ENCODE results near the gene KCNQ1.

Gene KCNQ1

GRCh38 chr11:2836315-2837095 lies 391.7 kb downstream of the KCNQ1 start:
- no peak overlapping the region for H3K4me3 ChIP-seq (replicated peaks; ENCODE audit: low read depth, low read length)
- H3K27me3 ChIP-seq (replicated peaks; ENCODE audit: control insufficient read depth, insufficient read depth, low read length) = no peaks in the 10 kb centered on the region; the same call in 1 of the 2 replicates
- no peak for TF ChIP-seq CTCF (IDR thresholded peaks at IDR 0.05; ENCODE audit: insufficient read depth, low read length, poor library complexity, severe bottlenecking)
- no peak for DNase-seq (ENCODE audit: extremely low read depth, insufficient read length)
- no peaks in the 10 kb centered on the region for H3K36me3 ChIP-seq (ENCODE audit: control insufficient read depth, insufficient read depth, low read length)

- Histone ChIP-seq H3K4me3 (replicated peaks; ENCODE audit: low read depth, low read length) (no peak overlapping the region), H3K27me3 (replicated peaks; ENCODE audit: control insufficient read depth, insufficient read depth, low read length) (no peaks in the 10 kb centered on the region; the same call in 1 of the 2 replicates), H3K36me3 (ENCODE audit: control insufficient read depth, insufficient read depth, low read length) (no peaks in the 10 kb centered on the region)
- DNase-seq (ENCODE audit: extremely low read depth, insufficient read length) = no peak
- TF ChIP-seq CTCF (IDR thresholded peaks at IDR 0.05; ENCODE audit: insufficient read depth, low read length, poor library complexity, severe bottlenecking) = no peak
Measured at GRCh38 chr11:2837096-2837601, 392.3 kb downstream of the KCNQ1 start.

GRCh38 chr11:2837651-2838050 lies 392.8 kb downstream of the KCNQ1 start:
- no peaks in the 10 kb centered on the region; the same call in 1 of the 2 replicates for H3K27me3 ChIP-seq (replicated peaks; ENCODE audit: control insufficient read depth, insufficient read depth, low read length)
- no peak for DNase-seq (ENCODE audit: extremely low read depth, insufficient read length)
- no peak for TF ChIP-seq CTCF (IDR thresholded peaks at IDR 0.05; ENCODE audit: insufficient read depth, low read length, poor library complexity, severe bottlenecking)
- H3K36me3 ChIP-seq (ENCODE audit: control insufficient read depth, insufficient read depth, low read length) = no peaks in the 10 kb centered on the region
- no peak overlapping the region for H3K4me3 ChIP-seq (replicated peaks; ENCODE audit: low read depth, low read length)

- H3K27me3 ChIP-seq (replicated peaks; ENCODE audit: control insufficient read depth, insufficient read depth, low read length) = no peaks in the 10 kb centered on the region; the same call in 1 of the 2 replicates
- no peak for TF ChIP-seq CTCF (IDR thresholded peaks at IDR 0.05; ENCODE audit: insufficient read depth, low read length, poor library complexity, severe bottlenecking)
- DNase-seq (ENCODE audit: extremely low read depth, insufficient read length) = no peak
- H3K36me3 ChIP-seq (ENCODE audit: control insufficient read depth, insufficient read depth, low read length) = no peaks in the 10 kb centered on the region
- H3K4me3 ChIP-seq (replicated peaks; ENCODE audit: low read depth, low read length) = no peak overlapping the region
Measured at GRCh38 chr11:2838091-2838490, 393.3 kb downstream of the KCNQ1 start.

- Histone ChIP-seq H3K4me3 (replicated peaks; ENCODE audit: low read depth, low read length) (no peak overlapping the region), H3K36me3 (ENCODE audit: control insufficient read depth, insufficient read depth, low read length) (no peaks in the 10 kb centered on the region), H3K27me3 (replicated peaks; ENCODE audit: control insufficient read depth, insufficient read depth, low read length) (no peaks in the 10 kb centered on the region; the same call in 1 of the 2 replicates)
- no peak for DNase-seq (ENCODE audit: extremely low read depth, insufficient read length)
- TF ChIP-seq CTCF (IDR thresholded peaks at IDR 0.05; ENCODE audit: insufficient read depth, low read length, poor library complexity, severe bottlenecking) = no peak
Measured at GRCh38 chr11:2838676-2839294, 394.0 kb downstream of the KCNQ1 start.

Measured in GM06990 (cell line).